ENCODE data around the gene SMIM38.

Gene SMIM38

GRCh38 chr11:69201764-69202370, 46.1 kb downstream of the SMIM38 start:
- no peak for DNase-seq (ENCODE audit: low read depth in 1 of 2, low spot score in 1 of 2)

GRCh38 chr11:69202511-69203221, 46.9 kb downstream of the SMIM38 start:
- no peak for DNase-seq (ENCODE audit: low read depth in 1 of 2, low spot score in 1 of 2)

- DNase-seq (ENCODE audit: low read depth in 1 of 2, low spot score in 1 of 2): no peak
Measured at GRCh38 chr11:69203381-69203780, 47.6 kb downstream of the SMIM38 start.

- DNase-seq (ENCODE audit: low read depth in 1 of 2, low spot score in 1 of 2): no peak
Measured at GRCh38 chr11:69203901-69204245, 48.1 kb downstream of the SMIM38 start.

- DNase-seq (ENCODE audit: low read depth in 1 of 2, low spot score in 1 of 2): no peak
Measured at GRCh38 chr11:69204246-69204940, 48.7 kb downstream of the SMIM38 start.

- no peak for DNase-seq (ENCODE audit: low read depth in 1 of 2, low spot score in 1 of 2)
Measured at GRCh38 chr11:69204941-69205742, 49.4 kb downstream of the SMIM38 start.
